GM21529 (cell line): ENCODE data around the gene MSLN.
"Not testable (repeated sequence)": the region's sequence is repeated elsewhere in the genome, so short reads cannot be mapped to it uniquely, and the experiment has no call there.

Source experiments
- ATAC-seq: cut with Tn5 transposase; IDR thresholded peaks from one replicate; pipeline ENCODE4 v1.9.1; 2021; ENCODE audit not compliant: unreplicated experiment

The MSLN gene

DNA sequence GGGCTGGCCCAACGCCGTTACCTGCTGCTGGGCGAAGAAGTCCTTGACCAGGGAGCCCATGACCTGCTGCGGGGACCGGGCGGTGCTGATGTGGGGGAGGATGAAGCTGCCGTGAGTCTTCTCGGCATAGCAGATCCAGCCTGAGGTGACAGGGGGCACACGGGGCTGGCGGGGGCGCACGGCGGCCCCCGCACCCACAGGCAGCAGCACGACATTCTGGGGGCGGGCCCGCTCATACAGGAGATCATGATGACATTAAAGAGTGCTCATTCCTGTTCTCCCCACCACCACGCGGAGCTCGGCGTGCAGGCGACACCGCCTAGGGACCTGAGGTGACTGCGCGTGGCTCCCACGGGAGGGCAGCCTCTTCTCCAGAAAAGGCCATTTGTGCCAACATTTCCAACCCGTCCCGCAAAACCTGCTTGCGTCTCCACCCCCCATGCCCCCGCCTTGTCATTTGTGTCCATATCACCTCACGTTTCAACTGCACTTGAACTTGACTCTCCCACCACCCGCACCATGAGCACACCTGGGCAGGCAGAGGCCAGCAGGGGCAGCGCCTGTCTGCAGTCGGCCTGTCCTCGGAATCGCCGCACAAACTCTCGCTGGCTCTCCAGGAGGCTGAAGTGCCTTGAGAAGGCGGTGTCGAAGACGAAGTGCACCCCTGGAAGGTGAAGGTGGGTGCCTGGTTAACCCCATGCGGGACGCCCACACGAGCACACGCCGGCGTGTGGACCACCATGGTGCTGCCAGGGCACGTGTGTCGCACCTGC is 26.1 kb upstream of the MSLN start:
- no peak for ATAC-seq

DNA sequence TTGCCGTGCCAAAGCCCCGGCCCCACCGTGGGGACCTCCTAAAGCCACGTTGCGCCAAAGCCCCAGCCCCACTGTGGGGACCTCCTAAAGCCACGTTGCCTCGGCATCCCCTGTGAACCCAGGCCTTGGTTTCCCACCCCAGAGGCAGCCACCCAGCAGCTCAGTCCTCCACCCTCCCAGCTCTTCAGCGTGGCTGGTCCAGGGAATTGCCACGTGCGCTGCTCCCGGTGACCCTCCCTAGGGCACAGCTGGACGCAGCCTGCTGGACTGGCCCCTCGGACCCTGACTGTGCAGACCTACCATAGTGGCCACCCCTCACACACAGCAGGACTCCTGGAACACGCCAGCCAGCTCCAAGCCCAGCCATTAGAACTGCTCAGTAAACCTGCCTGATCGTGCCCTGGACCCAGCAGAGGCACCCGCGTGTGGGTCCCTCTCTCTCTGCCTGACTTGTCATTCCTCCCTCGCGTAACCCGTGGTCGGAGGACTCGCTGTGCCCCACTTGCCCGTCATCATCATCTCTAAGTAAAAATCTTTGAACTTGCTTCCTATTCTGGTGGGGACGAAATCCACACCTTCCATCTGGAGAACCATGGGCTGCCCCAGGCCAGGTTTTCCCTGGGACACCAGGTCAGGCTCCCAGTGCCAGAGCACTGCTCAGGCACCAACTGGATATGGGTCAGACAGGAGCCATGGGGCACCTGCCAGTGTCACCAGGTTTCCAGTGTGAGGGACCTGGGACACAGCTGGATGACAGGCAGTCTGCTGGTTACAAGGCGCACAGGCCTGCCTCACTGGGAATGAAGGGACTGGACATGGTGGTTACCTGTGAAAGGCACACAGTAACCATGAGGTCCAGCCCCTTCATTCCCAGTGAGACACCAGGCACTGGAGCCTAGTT is 25.3 kb upstream of the MSLN start:
- ATAC-seq, result no peak

DNA sequence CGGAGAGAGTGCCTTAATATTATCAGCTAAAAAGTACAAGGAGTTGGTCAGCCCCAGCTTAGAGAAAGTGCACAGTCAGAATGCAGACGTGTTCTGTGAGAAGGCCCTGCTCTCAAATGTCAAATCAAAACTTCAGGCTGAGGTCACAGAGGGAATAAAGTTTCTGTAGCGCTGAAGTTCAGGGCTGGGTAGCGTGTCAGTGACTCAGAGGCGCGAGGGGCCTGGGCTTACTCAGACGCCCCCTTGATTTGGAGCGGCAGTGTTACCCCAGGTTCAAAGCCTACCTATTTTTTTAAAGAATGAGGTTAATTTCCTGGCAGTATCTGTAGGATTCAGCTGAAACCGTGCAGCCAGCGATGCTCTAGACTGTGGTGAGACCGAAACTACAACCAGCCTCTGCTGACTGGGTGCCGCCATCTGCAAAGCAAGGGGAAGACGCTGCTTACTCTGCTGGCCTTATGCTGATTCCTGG is 24.5 kb upstream of the MSLN start:
- peak; percentile 34 for ATAC-seq

DNA sequence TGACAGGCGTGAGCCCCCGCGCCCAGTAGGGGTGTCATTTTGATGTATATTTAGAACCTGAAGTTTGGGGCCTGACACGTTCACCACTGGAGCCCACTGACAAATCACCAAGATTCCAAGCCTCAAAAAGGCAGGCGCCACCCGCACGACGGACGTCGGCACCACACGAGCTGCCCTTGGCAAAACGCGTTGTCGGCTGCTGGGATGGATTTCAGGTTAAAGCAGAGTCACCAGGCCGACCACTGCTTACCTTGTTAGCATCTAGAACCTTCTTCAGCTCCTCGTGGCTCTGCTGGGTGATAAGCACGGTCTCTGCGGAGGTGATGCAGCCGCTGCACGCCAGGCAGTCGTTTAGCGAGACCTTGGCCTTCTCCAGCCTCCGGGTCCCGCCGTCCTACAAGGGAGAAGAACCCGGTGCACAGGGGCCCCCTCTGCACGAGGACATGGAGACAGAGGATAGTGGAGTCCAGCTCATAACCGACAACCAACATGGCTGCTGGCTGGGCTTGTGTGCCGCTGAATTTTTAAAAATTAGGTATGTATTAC is 23.5 kb upstream of the MSLN start:
- no peak for ATAC-seq

DNA sequence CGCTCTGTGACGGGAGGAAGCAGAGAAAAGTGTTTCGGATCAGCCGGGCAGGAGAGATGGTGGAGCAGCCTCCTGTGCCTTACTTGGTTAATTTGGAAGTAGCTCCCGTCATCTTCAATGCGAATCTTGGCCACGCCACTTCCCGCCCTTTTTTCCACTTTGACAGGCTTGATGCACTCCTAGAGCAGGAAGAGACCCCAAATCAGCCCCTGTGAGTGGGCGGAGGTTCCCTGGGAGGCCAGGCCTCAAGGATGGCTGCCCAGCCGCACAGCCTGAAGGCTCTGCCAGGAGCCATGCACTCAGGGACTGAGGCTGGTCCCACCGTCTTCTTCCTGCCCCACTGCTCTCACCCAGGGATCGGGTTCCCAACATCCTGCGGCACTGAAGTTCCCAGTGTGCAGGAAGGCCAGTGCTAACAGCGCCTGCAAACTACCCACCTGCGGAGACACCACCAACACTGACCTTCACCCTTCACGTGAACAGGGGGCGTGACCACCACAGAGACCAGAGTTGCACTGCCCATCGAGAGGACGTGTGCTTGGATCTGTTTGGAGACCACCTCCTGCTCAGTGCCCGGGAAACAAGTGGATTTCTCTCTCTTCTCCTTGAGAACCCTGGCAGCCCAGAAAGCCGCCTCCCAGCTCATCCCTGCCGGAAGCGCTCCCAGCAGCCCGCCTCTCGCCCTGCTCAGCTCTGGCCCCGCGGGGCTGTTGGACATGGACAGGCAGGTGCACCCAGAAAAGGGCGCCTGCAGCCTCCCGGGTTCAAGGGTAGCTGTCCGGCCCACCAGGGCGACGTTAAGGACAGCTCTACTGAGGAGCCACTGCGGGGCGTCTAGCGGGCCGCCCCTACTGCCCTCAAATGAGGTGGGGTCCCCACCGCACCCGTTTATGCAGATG is 20.7 kb upstream of the MSLN start:
- no peak for ATAC-seq

DNA sequence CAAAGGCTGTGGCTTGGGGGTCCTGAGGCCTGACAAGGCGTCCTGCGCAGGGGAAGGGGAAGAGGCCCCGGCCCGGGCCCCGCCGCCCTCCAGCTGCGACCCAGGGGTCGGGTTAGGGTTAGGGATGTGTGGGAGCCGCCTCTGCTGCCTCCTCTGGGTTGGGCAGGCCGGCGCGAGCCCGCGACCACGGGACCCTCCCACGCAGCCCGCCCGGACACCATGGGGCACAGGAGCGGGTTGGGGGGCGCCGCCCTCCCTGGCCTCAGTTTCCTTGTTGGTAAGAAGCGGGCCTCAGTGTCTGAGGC is 20.1 kb upstream of the MSLN start:
- peak; percentile 5 for ATAC-seq

DNA sequence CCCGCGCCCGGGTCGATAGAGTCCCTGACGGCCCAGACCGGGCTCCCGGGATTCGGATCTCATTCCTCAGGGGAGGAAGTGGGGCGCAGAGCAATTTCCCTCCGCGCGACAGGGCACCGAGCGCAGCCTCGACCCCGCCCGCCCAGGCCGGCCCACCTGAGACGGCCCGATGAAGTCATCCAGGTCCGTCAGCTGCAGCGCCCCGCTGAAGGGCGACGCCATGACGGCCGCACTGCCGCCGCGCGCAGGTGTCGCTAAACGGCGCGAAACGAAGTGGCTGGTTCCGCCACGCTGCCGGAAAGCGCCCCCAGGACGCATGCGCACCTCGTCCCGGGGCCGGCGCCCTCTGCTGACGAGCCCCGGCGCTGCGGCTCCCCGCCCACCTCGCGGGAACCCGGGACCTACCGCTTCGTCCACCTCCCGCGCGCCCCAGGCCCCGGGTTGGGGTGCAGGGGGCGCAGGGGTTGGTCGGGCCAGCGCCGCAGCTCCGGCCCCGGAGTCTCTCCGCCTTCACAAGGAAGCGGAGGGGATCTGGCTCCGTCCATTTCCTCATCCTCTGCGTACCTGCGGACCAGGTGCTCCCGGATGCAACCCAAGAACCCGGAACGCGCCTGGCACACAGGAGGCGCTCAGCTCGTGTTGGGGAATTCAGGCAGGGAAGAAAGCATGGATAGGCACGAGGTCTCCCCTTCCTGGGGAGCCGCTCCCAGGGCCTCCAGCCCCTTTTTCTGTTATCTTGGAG is 19.6 kb upstream of the MSLN start, which contains the start of gene CIAO3:
TSS of gene CIAO3 (minus strand) at position 234 of the 742 bp plus-strand sequence. CDS start at position 222, 12 bp downstream.
- peak; percentile 64 for ATAC-seq

DNA sequence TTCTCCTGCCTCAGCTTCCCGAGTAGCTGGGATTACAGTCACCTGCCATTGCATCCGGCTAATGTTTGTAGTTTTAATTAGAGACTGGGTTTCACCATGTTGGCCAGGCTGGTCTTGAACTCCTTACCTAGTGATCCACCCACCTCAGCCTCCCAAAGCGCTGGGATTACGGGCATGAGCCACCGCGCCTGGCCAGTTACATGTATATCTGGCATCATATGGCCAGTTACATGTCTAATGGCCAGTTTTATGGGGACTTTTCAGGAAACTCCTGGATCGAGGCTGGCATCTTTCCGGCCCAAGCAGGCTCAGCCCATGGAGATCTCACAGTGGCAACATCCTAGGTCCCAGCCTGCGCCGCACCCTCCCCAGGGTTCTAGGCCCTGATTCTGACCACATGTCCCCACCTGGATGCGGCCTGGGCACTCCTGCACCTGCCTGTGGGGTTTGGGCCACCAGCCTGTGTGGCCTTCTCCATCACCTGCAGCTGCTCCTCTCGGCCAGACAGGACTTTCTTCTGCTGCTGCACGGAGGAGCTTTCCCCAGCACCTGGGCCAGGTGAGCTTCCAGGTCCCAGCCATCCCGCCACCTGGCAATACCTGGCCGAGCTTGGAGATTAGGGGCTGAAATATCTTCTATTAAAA is 18.4 kb upstream of the MSLN start:
- ATAC-seq, result no peak

DNA sequence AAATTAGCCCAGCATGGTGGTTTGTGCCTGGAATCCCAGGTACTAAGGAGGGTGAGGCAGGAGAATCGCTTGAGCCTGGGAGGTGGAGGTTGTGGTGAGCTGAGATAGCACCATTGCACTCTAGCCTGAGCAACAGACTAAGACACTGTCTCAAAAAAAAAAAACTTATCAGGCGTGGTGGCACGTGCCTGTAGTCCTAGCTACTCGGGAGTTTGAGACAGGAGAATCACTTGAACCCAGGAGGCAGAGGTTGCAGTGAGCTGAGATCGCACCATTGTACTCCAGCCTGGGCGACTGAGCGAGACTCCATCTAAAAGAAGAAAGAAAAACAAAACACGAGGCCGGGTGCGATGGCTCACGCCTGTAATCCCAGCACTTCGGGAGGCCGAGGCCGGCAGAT is 17.6 kb upstream of the MSLN start:
- ATAC-seq, result not testable (repeated sequence)

DNA sequence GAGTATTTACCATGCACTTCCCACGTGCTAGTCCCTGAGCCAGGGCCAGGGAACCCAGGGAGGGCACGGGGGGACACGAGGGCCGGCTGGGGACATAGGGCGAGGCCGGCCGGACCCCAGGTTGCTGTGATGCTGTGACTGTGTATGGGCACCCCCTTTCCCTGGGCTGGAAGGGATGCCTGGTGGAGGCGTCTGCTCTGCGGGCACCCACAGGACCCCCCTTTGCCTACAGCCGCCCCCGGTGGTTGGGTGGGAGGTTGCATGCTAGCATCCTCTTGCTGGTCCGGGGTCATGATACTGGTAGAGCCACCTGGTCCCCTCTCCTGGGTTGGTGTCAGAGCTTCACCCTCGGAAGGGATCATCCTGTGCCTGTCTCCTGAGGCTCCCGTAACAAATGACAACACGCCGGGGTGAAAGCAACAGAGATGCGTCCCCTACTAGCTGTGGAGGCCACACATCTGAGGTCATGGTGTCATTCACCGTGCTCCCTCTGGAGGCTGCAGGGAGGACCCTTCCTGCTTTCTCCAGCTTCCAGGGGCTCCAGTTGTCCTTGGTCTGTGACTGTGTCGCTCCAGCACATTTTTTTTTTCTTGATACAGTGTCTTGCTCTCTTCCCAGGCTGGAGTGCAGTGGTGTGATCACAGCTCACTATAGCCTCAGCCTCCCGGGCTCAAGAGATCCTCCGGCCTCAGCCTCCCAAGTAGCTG is 16.6 kb upstream of the MSLN start:
- ATAC-seq, result no peak

DNA sequence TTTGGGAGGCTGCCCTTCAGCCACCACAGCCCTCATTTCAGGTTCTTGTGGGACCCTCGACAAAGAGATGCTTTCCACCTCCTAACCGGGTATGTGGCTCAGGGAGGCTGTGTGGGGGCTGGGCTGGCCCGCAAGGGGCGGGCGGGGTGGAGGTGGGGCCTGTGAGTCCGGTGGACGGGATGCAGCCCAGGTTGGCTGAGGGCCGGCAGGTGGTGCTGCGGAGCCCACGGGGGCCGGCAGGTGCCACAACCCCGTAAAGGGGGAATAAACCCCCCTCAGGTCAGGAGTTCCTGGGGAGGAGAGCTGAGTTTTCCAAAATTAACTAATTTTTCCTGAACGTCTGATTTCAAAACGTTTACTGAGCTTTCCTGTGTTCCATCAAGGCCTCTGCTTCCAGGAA is 14.8 kb upstream of the MSLN start:
- no peak for ATAC-seq

DNA sequence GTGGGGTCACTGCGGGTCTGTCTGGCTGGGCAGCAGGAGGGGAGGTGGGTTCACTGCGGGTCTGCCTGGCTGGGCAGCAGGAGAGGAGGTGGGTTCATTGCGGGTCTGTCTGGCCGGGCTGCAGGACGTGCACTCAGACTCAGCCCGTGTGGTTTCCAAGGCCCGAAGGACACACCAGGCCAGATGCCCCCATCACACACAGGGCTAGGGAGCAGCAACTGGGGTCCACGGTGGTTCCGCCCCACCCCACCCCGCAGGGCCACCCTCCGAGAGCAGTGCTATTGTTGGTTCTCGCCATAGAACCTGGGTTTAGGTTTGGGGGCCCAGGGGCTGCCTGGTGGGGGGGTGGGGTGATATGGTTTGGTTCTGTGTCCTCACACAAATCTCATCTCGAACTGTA is 13.9 kb upstream of the MSLN start:
- ATAC-seq, result no peak

DNA sequence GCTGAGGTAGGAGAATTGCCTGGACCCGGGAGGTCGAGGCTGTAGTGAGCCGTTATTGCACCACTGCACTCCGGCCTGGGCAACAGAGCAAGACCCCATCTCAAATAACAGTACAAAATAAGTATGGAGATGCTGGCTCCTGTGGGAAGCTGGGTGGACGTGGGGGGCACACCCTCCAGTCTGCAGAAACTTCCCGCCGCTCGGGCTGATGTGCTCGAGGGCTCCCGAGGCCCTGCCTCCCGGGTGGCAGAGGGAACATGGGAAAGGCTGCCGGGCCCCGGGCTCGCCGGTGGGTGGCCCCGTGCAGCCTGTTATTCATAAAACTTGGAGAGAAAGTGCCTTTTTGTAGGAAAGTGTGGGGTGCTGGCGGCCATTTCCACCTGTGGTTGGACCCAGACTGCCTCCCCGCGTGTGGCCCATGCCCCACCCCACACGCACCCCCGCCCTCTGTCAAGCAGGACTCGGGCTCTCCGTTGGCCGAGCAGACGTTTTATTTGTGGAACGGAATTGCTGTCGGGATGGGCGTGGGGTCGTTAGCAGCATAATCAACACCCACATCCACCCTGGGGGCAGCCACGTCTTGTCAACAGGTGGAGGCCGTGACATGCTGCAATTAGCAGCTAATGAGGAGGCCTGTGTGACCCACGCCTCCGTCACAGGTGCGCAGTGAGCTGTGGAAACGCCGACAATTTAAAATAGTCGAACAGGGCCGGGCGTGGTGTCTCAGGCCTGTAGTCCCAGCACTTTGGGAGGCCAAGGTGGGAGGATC is 12.4 kb upstream of the MSLN start:
- no peak for ATAC-seq

DNA sequence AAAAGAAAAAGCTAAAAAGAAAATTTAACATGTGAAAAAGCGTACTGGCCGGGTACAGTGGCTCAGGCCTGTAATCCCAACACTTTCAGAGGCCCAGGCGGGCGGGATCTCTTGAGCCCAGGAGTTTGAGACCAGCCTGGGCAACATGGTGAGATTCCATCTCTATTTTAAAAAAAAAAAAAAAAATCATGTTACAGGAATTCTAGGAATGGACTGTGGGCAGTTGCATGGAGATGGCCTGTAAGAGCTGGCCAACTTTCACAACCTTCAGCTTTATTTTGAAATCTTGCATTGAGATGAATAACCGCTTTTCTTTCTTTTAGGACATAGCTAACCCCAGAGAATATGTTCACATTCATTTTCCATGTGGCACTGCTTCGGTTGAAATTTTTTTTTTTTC is 11.5 kb upstream of the MSLN start:
- no peak for ATAC-seq

DNA sequence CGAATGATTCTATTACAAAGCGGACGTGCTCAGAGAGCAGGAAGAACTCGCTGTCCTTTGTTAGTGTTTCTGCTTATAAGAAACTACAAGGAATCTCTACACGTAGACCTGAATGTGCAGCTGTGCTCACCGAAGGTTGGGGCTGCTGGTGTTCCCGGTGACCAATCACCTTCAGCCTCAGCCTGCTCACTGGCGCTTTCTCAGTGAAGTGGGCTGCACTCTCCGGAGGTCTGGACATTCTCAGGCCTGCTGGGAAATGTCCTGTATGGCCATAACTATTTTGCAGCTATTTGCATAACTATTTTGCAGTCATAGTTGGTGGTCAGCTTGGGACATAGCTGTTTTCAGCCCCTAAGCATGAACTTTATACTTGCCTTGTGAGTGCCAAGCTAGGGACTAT is 10.0 kb upstream of the MSLN start:
- no peak for ATAC-seq

DNA sequence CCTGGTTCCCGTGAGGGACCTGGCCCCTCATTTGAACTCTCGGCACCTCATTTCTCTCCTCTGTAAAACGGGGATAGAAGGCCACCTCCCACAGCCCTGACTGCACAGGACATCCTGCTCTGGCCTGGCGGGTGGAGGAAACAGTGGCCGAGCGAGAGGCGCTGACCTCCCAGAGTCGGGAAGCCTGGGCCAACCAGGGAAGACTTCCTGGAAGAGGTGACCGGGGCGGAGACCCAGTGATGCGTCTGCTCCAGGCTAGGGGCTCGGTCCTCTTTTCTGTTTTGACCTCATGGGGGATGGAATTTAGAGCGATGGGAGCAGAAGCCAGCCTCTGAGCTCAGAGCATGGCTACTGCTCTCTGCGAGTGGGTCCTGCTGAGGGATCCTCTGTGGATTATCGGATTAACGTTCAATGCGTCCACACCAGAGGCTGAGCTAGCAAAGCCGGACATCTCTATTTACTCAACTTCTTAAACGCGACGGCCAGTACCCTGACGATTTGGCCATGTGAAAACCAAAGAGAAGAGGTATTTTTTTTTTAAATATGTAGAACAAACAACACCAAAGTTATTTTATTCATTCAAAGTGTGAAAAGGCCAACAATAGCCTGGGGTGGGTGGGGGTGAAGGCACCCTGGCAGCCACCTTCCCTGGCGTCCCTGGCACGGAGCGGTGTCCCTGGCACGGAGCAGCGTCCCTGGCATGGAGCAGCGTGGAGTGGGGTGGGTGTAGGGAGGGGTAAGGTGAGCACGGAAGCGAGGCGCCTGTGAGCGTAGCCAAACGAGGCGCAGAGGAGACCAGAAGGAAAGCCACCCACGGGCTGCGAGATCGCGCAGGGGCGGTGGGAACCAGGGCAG is 9.2 kb upstream of the MSLN start:
- no peak for ATAC-seq

DNA sequence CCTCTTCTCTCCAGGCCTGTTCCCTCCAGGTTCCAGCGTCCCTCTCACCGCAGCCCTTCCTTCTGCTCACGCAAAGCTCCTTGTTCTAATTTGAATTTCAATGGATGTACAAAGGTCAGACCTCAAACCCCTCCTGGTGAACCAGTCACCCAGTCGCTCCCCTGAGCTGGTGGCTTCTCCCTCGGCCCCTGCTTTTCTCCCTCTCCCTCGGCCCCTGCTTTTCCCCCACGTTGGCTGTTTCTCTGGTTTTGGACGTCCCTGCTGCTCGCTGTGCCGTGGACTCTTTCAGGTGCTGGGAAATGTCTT is 8.6 kb upstream of the MSLN start:
- no peak for ATAC-seq
